OCI-LY3 (cell line): ENCODE results near the gene MT1M.

ENCODE experiments used
- EZH2phosphoT487 ChIP-seq: fragments of 200-600 bp; shearing (Covaris generic); IDR thresholded peaks from 2 replicates; pipeline ENCODE4 v1.6.1; 2018; ENCODE audit warnings: antibody characterized with exemption, mixed run types, low read depth
- TF ChIP-seq, protein P1 (sequence below): fragments of 200-600, 300-600 bp; sonication (generic); IDR thresholded peaks from 2 replicates; pipeline ENCODE4 v1.5.1; 2014; ENCODE audit warnings: antibody characterized with exemption, low read length, low read depth

- TF ChIP-seq, protein P1, sequence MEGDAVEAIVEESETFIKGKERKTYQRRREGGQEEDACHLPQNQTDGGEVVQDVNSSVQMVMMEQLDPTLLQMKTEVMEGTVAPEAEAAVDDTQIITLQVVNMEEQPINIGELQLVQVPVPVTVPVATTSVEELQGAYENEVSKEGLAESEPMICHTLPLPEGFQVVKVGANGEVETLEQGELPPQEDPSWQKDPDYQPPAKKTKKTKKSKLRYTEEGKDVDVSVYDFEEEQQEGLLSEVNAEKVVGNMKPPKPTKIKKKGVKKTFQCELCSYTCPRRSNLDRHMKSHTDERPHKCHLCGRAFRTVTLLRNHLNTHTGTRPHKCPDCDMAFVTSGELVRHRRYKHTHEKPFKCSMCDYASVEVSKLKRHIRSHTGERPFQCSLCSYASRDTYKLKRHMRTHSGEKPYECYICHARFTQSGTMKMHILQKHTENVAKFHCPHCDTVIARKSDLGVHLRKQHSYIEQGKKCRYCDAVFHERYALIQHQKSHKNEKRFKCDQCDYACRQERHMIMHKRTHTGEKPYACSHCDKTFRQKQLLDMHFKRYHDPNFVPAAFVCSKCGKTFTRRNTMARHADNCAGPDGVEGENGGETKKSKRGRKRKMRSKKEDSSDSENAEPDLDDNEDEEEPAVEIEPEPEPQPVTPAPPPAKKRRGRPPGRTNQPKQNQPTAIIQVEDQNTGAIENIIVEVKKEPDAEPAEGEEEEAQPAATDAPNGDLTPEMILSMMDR, result no peak
- no peak for TF ChIP-seq EZH2phosphoT487
These were observed 12.0 kb upstream of the MT1M start for GRCh38 chr16:56620339-56620897.
